Head of caudate nucleus (tissue), 42 donors: ENCODE data around the gene B9D1.

Experiments used
- DNase-seq, 42 donors: peaks; one replicate each; pipeline versions ENCODE4 v3.0.0 to v3.0.0-alpha.2; 2020 to 2021; ENCODE audit warnings: mixed read lengths in 7 of 42
- intact Hi-C: fragments of 100-400 bp; cut with DNase I; formaldehyde crosslinking; loops from one replicate; pipeline ENCODE4 v1.15.0; 2022

The B9D1 gene

GRCh38 chr17:19333132-19333440, 29.4 kb downstream of the B9D1 start:
- DNase-seq, result peak in 3 of 42 donors; percentile 3 to 24 (median 11)
- intact Hi-C loops, result no loop called here

GRCh38 chr17:19332371-19333131, 30.0 kb downstream of the B9D1 start:
- intact Hi-C loops, result no loop called here
- DNase-seq, result peak in 4 of 42 donors; percentile 6 to 41 (median 8)

- intact Hi-C loops, result no loop called here
- DNase-seq, result peak in 4 of 42 donors; percentile 3 to 34 (median 17)
These were observed 30.8 kb downstream of the B9D1 start for GRCh38 chr17:19331543-19332245.

GRCh38 chr17:19331134-19331533, 31.4 kb downstream of the B9D1 start:
- intact Hi-C loops, result no loop called here
- DNase-seq, result peak in 3 of 42 donors; percentile 6 to 35 (median 27)

GRCh38 chr17:19330271-19330670, 32.3 kb downstream of the B9D1 start:
- peak in 3 of 42 donors; percentile 1 to 5 (median 4) for DNase-seq
- intact Hi-C loops, result no loop called here

GRCh38 chr17:19329839-19330238, 32.7 kb downstream of the B9D1 start:
- DNase-seq, result peak in 3 of 42 donors; percentile 3 to 25 (median 10)
- intact Hi-C loops, result no loop called here

GRCh38 chr17:19329136-19329535, 33.4 kb downstream of the B9D1 start:
- DNase-seq, result peak in 2 of 42 donors; percentile 7 to 17
- intact Hi-C loops, result no loop called here

- intact Hi-C loops, result no loop called here
- DNase-seq, result peak in 6 of 42 donors; percentile 4 to 28 (median 13)
These were observed 34.0 kb downstream of the B9D1 start for GRCh38 chr17:19328441-19329061.

- peak in 6 of 42 donors; percentile 2 to 27 (median 10) for DNase-seq
- intact Hi-C loops, result no loop called here
These were observed 35.3 kb downstream of the B9D1 start for GRCh38 chr17:19327031-19327783.

GRCh38 chr17:19325542-19325941, 37.0 kb downstream of the B9D1 start:
- DNase-seq, result no peak
- intact Hi-C loops, result no loop called here

GRCh38 chr17:19322861-19323260, 39.7 kb downstream of the B9D1 start:
- intact Hi-C loops, result no loop called here
- DNase-seq, result peak in 3 of 42 donors; percentile 2 to 32 (median 8)

GRCh38 chr17:19322129-19322505, 40.4 kb downstream of the B9D1 start:
- intact Hi-C loops, result no loop called here
- DNase-seq, result peak in 3 of 42 donors; percentile 0 to 28 (median 4)

GRCh38 chr17:19321481-19322128, 40.9 kb downstream of the B9D1 start:
- DNase-seq, result peak in 4 of 42 donors; percentile 3 to 35 (median 8)
- intact Hi-C loops, result no loop called here

GRCh38 chr17:19320876-19321275, 41.6 kb downstream of the B9D1 start:
- DNase-seq, result peak in 2 of 42 donors; percentile 5 to 8

GRCh38 chr17:19319771-19320505, 42.6 kb downstream of the B9D1 start:
- intact Hi-C loops, result no loop called here
- DNase-seq, result peak in 3 of 42 donors; percentile 2 to 30 (median 8)

More at GRCh38 chr17:19320876-19321275, 41.6 kb downstream of the B9D1 start:
- intact Hi-C loops, result no loop called here

- intact Hi-C loops, result no loop called here
These were observed 43.9 kb downstream of the B9D1 start for GRCh38 chr17:19318611-19319010.

GRCh38 chr17:19317359-19318095, 45.0 kb downstream of the B9D1 start:
- intact Hi-C loops, result no loop called here
- DNase-seq, result peak; percentile 90 to 99 (median 97)

More at GRCh38 chr17:19318611-19319010, 43.9 kb downstream of the B9D1 start:
- DNase-seq, result peak in 2 of 42 donors; percentile 5 to 9
